OCI-LY3 (cell line): Measurements from ENCODE around the gene DNMT3L.

Experiments used
- CTCF ChIP-seq: fragments of 200-600, 300-600 bp; sonication (generic); IDR thresholded peaks from 2 replicates; pipeline ENCODE4 v1.5.1; 2014; ENCODE audit warnings: antibody characterized with exemption, low read length, low read depth
- EZH2phosphoT487 ChIP-seq: fragments of 200-600 bp; shearing (Covaris generic); IDR thresholded peaks from 2 replicates; pipeline ENCODE4 v1.6.1; 2018; ENCODE audit warnings: antibody characterized with exemption, mixed run types, low read depth

GRCh38 chr21:44261675-44262295, at the start of gene DNMT3L:
- TF ChIP-seq CTCF (no peak), EZH2phosphoT487 (no peak)
